Measurements from ENCODE around the gene INTS12. TPM values are rescaled to one million over a fixed set of nuclear protein-coding genes. Genes with fewer than 3 reads are reported as not detected.

Gene INTS12
- total RNA-seq, 1 donor from 2014 or later, result 22.1 TPM

- TF ChIP-seq CTCF (IDR thresholded peaks at IDR 0.05; ENCODE audit: unreplicated experiment), result no peak
- no peak overlapping the region for H3K4me3 Mint-ChIP-seq
- peaks cover 2% of the 10 kb centered on the region for H3K36me3 Mint-ChIP-seq
- peaks cover 3% of the 10 kb centered on the region for H3K27me3 Mint-ChIP-seq (ENCODE audit: low read depth)
- no peaks in the 10 kb centered on the region for H3K4me1 Mint-ChIP-seq
- H3K9me3 Mint-ChIP-seq, result peaks cover 3% of the 10 kb centered on the region
- H3K27ac Mint-ChIP-seq, result no peak overlapping the region
- DNase-seq (ENCODE audit: low spot score in 2 of 2, unreplicated experiment in 2 of 2), result no peak
Measured at GRCh38 chr4:105662935-105663675, 45.4 kb downstream of the INTS12 start.

- Mint-ChIP-seq H3K4me1 (peaks cover 2% of the 10 kb centered on the region), H3K27me3 (ENCODE audit: low read depth) (no peaks in the 10 kb centered on the region), H3K9me3 (peaks cover 3% of the 10 kb centered on the region), H3K27ac (no peak overlapping the region), H3K36me3 (peaks cover 2% of the 10 kb centered on the region), H3K4me3 (no peak overlapping the region)
- no peak for TF ChIP-seq CTCF (IDR thresholded peaks at IDR 0.05; ENCODE audit: unreplicated experiment)
- no peak for DNase-seq (ENCODE audit: low spot score in 2 of 2, unreplicated experiment in 2 of 2)
Measured at GRCh38 chr4:105661028-105661427, 47.5 kb downstream of the INTS12 start.

GRCh38 chr4:105659190-105659589 lies 49.3 kb downstream of the INTS12 start:
- TF ChIP-seq CTCF (IDR thresholded peaks at IDR 0.05; ENCODE audit: unreplicated experiment), result no peak
- H3K9me3 Mint-ChIP-seq, result peaks cover 3% of the 10 kb centered on the region
- no peak overlapping the region for H3K4me3 Mint-ChIP-seq
- H3K36me3 Mint-ChIP-seq, result peaks cover 2% of the 10 kb centered on the region
- H3K4me1 Mint-ChIP-seq, result peaks cover 2% of the 10 kb centered on the region
- DNase-seq (ENCODE audit: low spot score in 2 of 2, unreplicated experiment in 2 of 2), result no peak
- H3K27ac Mint-ChIP-seq, result no peak overlapping the region
- no peaks in the 10 kb centered on the region for H3K27me3 Mint-ChIP-seq (ENCODE audit: low read depth)

- peaks cover 3% of the 10 kb centered on the region for H3K4me1 Mint-ChIP-seq
- no peak for TF ChIP-seq CTCF (IDR thresholded peaks at IDR 0.05; ENCODE audit: unreplicated experiment)
- H3K9me3 Mint-ChIP-seq, result peaks cover 3% of the 10 kb centered on the region
- H3K27ac Mint-ChIP-seq, result no peak overlapping the region
- H3K36me3 Mint-ChIP-seq, result peaks cover 2% of the 10 kb centered on the region
- no peaks in the 10 kb centered on the region for H3K27me3 Mint-ChIP-seq (ENCODE audit: low read depth)
- H3K4me3 Mint-ChIP-seq, result no peak overlapping the region
- no peak for DNase-seq (ENCODE audit: low spot score in 2 of 2, unreplicated experiment in 2 of 2)
Measured at GRCh38 chr4:105657117-105657765, 51.2 kb downstream of the INTS12 start.

GRCh38 chr4:105652286-105652888 lies 56.1 kb downstream of the INTS12 start:
- Mint-ChIP-seq H3K27me3 (ENCODE audit: low read depth) (peaks cover 4% of the 10 kb centered on the region), H3K36me3 (no peaks in the 10 kb centered on the region), H3K9me3 (no peaks in the 10 kb centered on the region), H3K4me1 (peaks cover 14% of the 10 kb centered on the region), H3K27ac (no peak overlapping the region), H3K4me3 (no peak overlapping the region)
- DNase-seq (ENCODE audit: low spot score in 2 of 2, unreplicated experiment in 2 of 2), result no peak
- no peak for TF ChIP-seq CTCF (IDR thresholded peaks at IDR 0.05; ENCODE audit: unreplicated experiment)

All from mesothelial cell of epicardium (in vitro differentiated cells).